ENCODE measurements around the gene SDCCAG8.

Gene SDCCAG8

GRCh38 chr1:243454328-243454997 lies 198.6 kb downstream of the SDCCAG8 start:
- H3K4me2 ChIP-seq (ENCODE audit: low read length), result no peak overlapping the region
- H3K9ac ChIP-seq (ENCODE audit: low read length), result no peak overlapping the region
- no peak overlapping the region for H3K4me3 ChIP-seq (ENCODE audit: low read length)
- H3K79me2 ChIP-seq (ENCODE audit: low read length), result no peaks in the 10 kb centered on the region
- no peak overlapping the region for H3K27ac ChIP-seq (ENCODE audit: low read length)
- no peak overlapping the region for H2AFZ ChIP-seq (ENCODE audit: low read depth, low read length)
- no peak for TF ChIP-seq CTCF (IDR thresholded peaks at IDR 0.05; ENCODE audit: low read depth, low read length)
- TF ChIP-seq EZH2phosphoT487 (IDR thresholded peaks at IDR 0.05; ENCODE audit: low read depth), result no peak
- no peaks in the 10 kb centered on the region for H3K36me3 ChIP-seq (replicated peaks; ENCODE audit: low read depth, low read length)
- H3K27me3 ChIP-seq (ENCODE audit: low read depth, low read length), result no peaks in the 10 kb centered on the region
- peaks cover 14% of the 10 kb centered on the region for H3K4me1 ChIP-seq (ENCODE audit: low read length)
- H4K20me1 ChIP-seq (ENCODE audit: insufficient read depth, low read length), result no peaks in the 10 kb centered on the region
- no peaks in the 10 kb centered on the region for H3K9me3 ChIP-seq (ENCODE audit: insufficient read depth, low read length)

- Histone ChIP-seq H4K20me1 (ENCODE audit: insufficient read depth, low read length) (no peaks in the 10 kb centered on the region), H3K36me3 (replicated peaks; ENCODE audit: low read depth, low read length) (no peaks in the 10 kb centered on the region), H3K9ac (ENCODE audit: low read length) (no peak overlapping the region), H2AFZ (ENCODE audit: low read depth, low read length) (no peak overlapping the region), H3K4me1 (ENCODE audit: low read length) (peaks cover 17% of the 10 kb centered on the region), H3K79me2 (ENCODE audit: low read length) (no peaks in the 10 kb centered on the region), H3K4me3 (ENCODE audit: low read length) (no peak overlapping the region), H3K4me2 (ENCODE audit: low read length) (no peak overlapping the region), H3K9me3 (ENCODE audit: insufficient read depth, low read length) (no peaks in the 10 kb centered on the region), H3K27ac (ENCODE audit: low read length) (no peak overlapping the region), H3K27me3 (ENCODE audit: low read depth, low read length) (no peaks in the 10 kb centered on the region)
- TF ChIP-seq CTCF (IDR thresholded peaks at IDR 0.05; ENCODE audit: low read depth, low read length), result no peak
- no peak for TF ChIP-seq EZH2phosphoT487 (IDR thresholded peaks at IDR 0.05; ENCODE audit: low read depth)
Measured at GRCh38 chr1:243455760-243456651, 200.2 kb downstream of the SDCCAG8 start.

- no peaks in the 10 kb centered on the region for H3K27me3 ChIP-seq (ENCODE audit: low read depth, low read length)
- H3K4me1 ChIP-seq (ENCODE audit: low read length), result peaks cover 12% of the 10 kb centered on the region
- H2AFZ ChIP-seq (ENCODE audit: low read depth, low read length), result no peak overlapping the region
- H3K9ac ChIP-seq (ENCODE audit: low read length), result no peak overlapping the region
- H4K20me1 ChIP-seq (ENCODE audit: insufficient read depth, low read length), result no peaks in the 10 kb centered on the region
- H3K9me3 ChIP-seq (ENCODE audit: insufficient read depth, low read length), result no peaks in the 10 kb centered on the region
- TF ChIP-seq CTCF (IDR thresholded peaks at IDR 0.05; ENCODE audit: low read depth, low read length), result no peak
- no peak for TF ChIP-seq EZH2phosphoT487 (IDR thresholded peaks at IDR 0.05; ENCODE audit: low read depth)
- no peak overlapping the region for H3K4me3 ChIP-seq (ENCODE audit: low read length)
- H3K79me2 ChIP-seq (ENCODE audit: low read length), result no peaks in the 10 kb centered on the region
- H3K36me3 ChIP-seq (replicated peaks; ENCODE audit: low read depth, low read length), result no peaks in the 10 kb centered on the region
- H3K27ac ChIP-seq (ENCODE audit: low read length), result no peak overlapping the region
- H3K4me2 ChIP-seq (ENCODE audit: low read length), result no peak overlapping the region
Measured at GRCh38 chr1:243457363-243457982, 201.6 kb downstream of the SDCCAG8 start.

GRCh38 chr1:243459059-243459458 lies 203.2 kb downstream of the SDCCAG8 start:
- TF ChIP-seq EZH2phosphoT487 (IDR thresholded peaks at IDR 0.05; ENCODE audit: low read depth) (no peak), CTCF (IDR thresholded peaks at IDR 0.05; ENCODE audit: low read depth, low read length) (no peak)

More at GRCh38 chr1:243459059-243459458, 203.2 kb downstream of the SDCCAG8 start:
- Histone ChIP-seq H3K27me3 (ENCODE audit: low read depth, low read length) (no peaks in the 10 kb centered on the region), H4K20me1 (ENCODE audit: insufficient read depth, low read length) (no peaks in the 10 kb centered on the region), H3K9ac (ENCODE audit: low read length) (no peak overlapping the region), H3K4me1 (ENCODE audit: low read length) (peaks cover 12% of the 10 kb centered on the region), H3K79me2 (ENCODE audit: low read length) (no peaks in the 10 kb centered on the region), H3K4me3 (ENCODE audit: low read length) (no peak overlapping the region), H2AFZ (ENCODE audit: low read depth, low read length) (no peak overlapping the region; the same call in 1 of the 2 replicates), H3K4me2 (ENCODE audit: low read length) (peak overlapping the region; percentile 57), H3K36me3 (replicated peaks; ENCODE audit: low read depth, low read length) (no peaks in the 10 kb centered on the region), H3K9me3 (ENCODE audit: insufficient read depth, low read length) (no peaks in the 10 kb centered on the region), H3K27ac (ENCODE audit: low read length) (no peak overlapping the region)
